ENCODE data around the gene RASGRF2.

The RASGRF2 gene

GRCh38 chr5:80982093-80982492 is 21.9 kb downstream of the RASGRF2 start:
- no peak for DNase-seq (ENCODE audit: low read depth in 1 of 2, low spot score in 1 of 2)
- no peak overlapping the region for H3K27ac ChIP-seq (replicated peaks)
- TF ChIP-seq GABPA (IDR thresholded peaks at IDR 0.05; ENCODE audit: low read depth) (no peak), CTCF (IDR thresholded peaks at IDR 0.05; ENCODE audit: insufficient read depth, low read length) (no peak), POLR2AphosphoS5 (IDR thresholded peaks at IDR 0.05; ENCODE audit: low read depth) (no peak), REST (IDR thresholded peaks at IDR 0.05; ENCODE audit: insufficient replicate concordance, low read depth) (no peak), SPI1 (IDR thresholded peaks at IDR 0.05; ENCODE audit: borderline replicate concordance, low read depth) (no peak)

GRCh38 chr5:80985600-80986228 is 25.6 kb downstream of the RASGRF2 start:
- TF ChIP-seq POLR2AphosphoS5 (IDR thresholded peaks at IDR 0.05; ENCODE audit: low read depth), result no peak
- no peak for TF ChIP-seq GABPA (IDR thresholded peaks at IDR 0.05; ENCODE audit: low read depth)
- TF ChIP-seq REST (IDR thresholded peaks at IDR 0.05; ENCODE audit: insufficient replicate concordance, low read depth), result no peak
- no peak for TF ChIP-seq CTCF (IDR thresholded peaks at IDR 0.05; ENCODE audit: insufficient read depth, low read length)
- TF ChIP-seq SPI1 (IDR thresholded peaks at IDR 0.05; ENCODE audit: borderline replicate concordance, low read depth), result no peak
- H3K27me3 ChIP-seq (ENCODE audit: insufficient read depth, poor library complexity, severe bottlenecking), result no peaks in the 10 kb centered on the region
- no peak for DNase-seq (ENCODE audit: low read depth in 1 of 2, low spot score in 1 of 2)
- H3K27ac ChIP-seq (replicated peaks), result no peak overlapping the region
- H3K4me3 ChIP-seq (replicated peaks; ENCODE audit: insufficient read depth, low read length), result no peak overlapping the region

More at GRCh38 chr5:80982093-80982492, 21.9 kb downstream of the RASGRF2 start:
- no peaks in the 10 kb centered on the region for H3K27me3 ChIP-seq (ENCODE audit: insufficient read depth, poor library complexity, severe bottlenecking)
- H3K4me3 ChIP-seq (replicated peaks; ENCODE audit: insufficient read depth, low read length), result no peak overlapping the region

GRCh38 chr5:80986382-80986781 is 26.2 kb downstream of the RASGRF2 start:
- DNase-seq (ENCODE audit: low read depth in 1 of 2, low spot score in 1 of 2), result no peak
- TF ChIP-seq GABPA (IDR thresholded peaks at IDR 0.05; ENCODE audit: low read depth) (no peak), CTCF (IDR thresholded peaks at IDR 0.05; ENCODE audit: insufficient read depth, low read length) (no peak), REST (IDR thresholded peaks at IDR 0.05; ENCODE audit: insufficient replicate concordance, low read depth) (no peak), SPI1 (IDR thresholded peaks at IDR 0.05; ENCODE audit: borderline replicate concordance, low read depth) (no peak), POLR2AphosphoS5 (IDR thresholded peaks at IDR 0.05; ENCODE audit: low read depth) (no peak)
- Histone ChIP-seq H3K4me3 (replicated peaks; ENCODE audit: insufficient read depth, low read length) (no peak overlapping the region), H3K27ac (replicated peaks) (no peak overlapping the region), H3K27me3 (ENCODE audit: insufficient read depth, poor library complexity, severe bottlenecking) (no peaks in the 10 kb centered on the region)
